Fibroblast of skin of back (primary cell): ENCODE results near the gene ADGRL2.

Experiments
- DNase-seq: peaks from one replicate; pipeline ENCODE4 v3.0.0-alpha.2; 2013

The ADGRL2 gene

GRCh38 chr1:81920245-81920740 is 119.6 kb downstream of the ADGRL2 start:
- peak; percentile 94 for DNase-seq

- no peak for DNase-seq
Observed at GRCh38 chr1:81920886-81921285, 120.2 kb downstream of the ADGRL2 start.

GRCh38 chr1:81921344-81921743 is 120.6 kb downstream of the ADGRL2 start:
- no peak for DNase-seq

GRCh38 chr1:81921851-81922462 is 121.2 kb downstream of the ADGRL2 start:
- DNase-seq = peak; percentile 36

GRCh38 chr1:81922955-81923354 is 122.2 kb downstream of the ADGRL2 start:
- DNase-seq = no peak

GRCh38 chr1:81929106-81929505 is 128.4 kb downstream of the ADGRL2 start:
- no peak for DNase-seq

- DNase-seq = no peak
Observed at GRCh38 chr1:81936853-81937252, 136.1 kb downstream of the ADGRL2 start.

- no peak for DNase-seq
Observed at GRCh38 chr1:81937791-81938450, 137.2 kb downstream of the ADGRL2 start.

- DNase-seq = no peak
Observed at GRCh38 chr1:81948495-81948894, 147.8 kb downstream of the ADGRL2 start.

- no peak for DNase-seq
Observed at GRCh38 chr1:81949421-81949820, 148.7 kb downstream of the ADGRL2 start.

GRCh38 chr1:81950037-81950436 is 149.3 kb downstream of the ADGRL2 start:
- peak; percentile 1 for DNase-seq

- peak; percentile 14 for DNase-seq
Observed at GRCh38 chr1:81950591-81951244, 150.0 kb downstream of the ADGRL2 start.

- no peak for DNase-seq
Observed at GRCh38 chr1:81954534-81955020, 153.8 kb downstream of the ADGRL2 start.

GRCh38 chr1:81967951-81968350 is 167.2 kb downstream of the ADGRL2 start:
- no peak for DNase-seq

- no peak for DNase-seq
Observed at GRCh38 chr1:81970416-81970815, 169.7 kb downstream of the ADGRL2 start.

GRCh38 chr1:81974222-81974841 is 173.6 kb downstream of the ADGRL2 start:
- no peak for DNase-seq

- no peak for DNase-seq
Observed at GRCh38 chr1:81974883-81975555, 174.3 kb downstream of the ADGRL2 start.

GRCh38 chr1:81976539-81976938 is 175.8 kb downstream of the ADGRL2 start:
- DNase-seq = no peak

GRCh38 chr1:81978945-81979344 is 178.2 kb downstream of the ADGRL2 start:
- DNase-seq = peak; percentile 18

GRCh38 chr1:81982523-81982922 is 181.8 kb downstream of the ADGRL2 start:
- no peak for DNase-seq

GRCh38 chr1:81989524-81989923 is 188.8 kb downstream of the ADGRL2 start:
- DNase-seq = no peak

- DNase-seq = no peak
Observed at GRCh38 chr1:81990241-81990640, 189.5 kb downstream of the ADGRL2 start.

- DNase-seq = peak; percentile 2
Observed at GRCh38 chr1:81998165-81998564, 197.4 kb downstream of the ADGRL2 start.
